AG20443 (cell line): ENCODE measurements around the gene STAB2.

ENCODE experiments used
- DNase-seq: peaks from one replicate; pipeline ENCODE4 v3.0.0; 2012; ENCODE audit warnings: low spot score, mixed read lengths

Gene STAB2

DNA sequence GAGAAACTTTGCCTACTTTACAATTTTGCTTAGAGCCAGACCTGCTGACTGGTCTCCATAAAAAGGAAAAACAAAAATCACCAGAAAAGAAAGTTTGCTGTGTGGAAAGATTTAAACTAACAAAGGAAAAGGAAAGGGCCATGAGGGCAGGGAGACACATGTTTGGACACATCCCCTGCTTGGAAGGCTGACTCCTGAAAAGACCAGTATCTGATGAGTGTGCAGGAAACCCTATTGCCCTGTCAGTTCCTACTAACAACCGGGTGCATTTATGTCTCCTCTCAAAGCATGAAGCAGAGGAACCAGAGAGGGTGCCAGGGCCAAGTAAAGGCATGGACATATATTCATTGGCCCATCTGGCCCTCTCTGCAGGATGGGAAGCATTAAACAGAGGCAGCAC lies 7.0 kb upstream of the STAB2 start:
- DNase-seq = no peak

DNA sequence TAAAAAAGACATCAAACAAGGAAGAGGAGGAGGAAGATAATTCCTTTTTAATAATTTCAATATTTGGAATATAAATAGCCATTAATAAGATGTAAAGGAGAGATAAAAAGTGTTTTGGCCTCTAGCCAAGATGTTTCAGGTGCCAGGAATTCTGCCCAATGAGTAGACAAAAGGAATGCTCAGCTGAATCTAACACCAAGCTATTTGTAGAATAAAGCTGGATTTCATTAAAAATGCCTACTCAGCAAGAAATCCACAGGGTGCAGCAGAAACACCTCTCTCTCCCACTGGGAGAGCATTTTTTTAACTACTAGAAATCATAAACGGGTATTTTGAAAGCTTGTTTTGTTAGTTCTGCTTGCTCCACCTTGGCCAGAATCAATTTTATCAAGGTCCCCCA lies 4.1 kb upstream of the STAB2 start:
- no peak for DNase-seq

DNA sequence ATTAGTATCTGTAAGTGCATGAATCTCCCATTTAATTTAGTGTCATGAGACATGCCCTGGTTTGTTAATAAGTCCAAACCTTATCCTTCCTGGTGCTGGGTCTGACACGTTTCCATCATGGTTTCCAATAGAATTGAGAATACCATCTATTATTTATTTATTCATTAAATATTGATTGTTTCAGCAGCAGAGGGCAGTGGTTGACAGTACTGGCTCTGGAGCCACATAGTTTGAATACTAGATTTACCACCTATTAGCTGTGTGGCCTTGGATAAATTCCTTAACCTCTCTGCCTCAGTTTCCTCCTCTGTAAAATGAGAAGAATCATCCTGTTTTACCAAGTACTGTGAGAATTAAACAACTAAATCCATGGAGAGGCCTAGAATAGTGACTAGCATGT lies 941 bp upstream of the STAB2 start:
- no peak for DNase-seq

DNA sequence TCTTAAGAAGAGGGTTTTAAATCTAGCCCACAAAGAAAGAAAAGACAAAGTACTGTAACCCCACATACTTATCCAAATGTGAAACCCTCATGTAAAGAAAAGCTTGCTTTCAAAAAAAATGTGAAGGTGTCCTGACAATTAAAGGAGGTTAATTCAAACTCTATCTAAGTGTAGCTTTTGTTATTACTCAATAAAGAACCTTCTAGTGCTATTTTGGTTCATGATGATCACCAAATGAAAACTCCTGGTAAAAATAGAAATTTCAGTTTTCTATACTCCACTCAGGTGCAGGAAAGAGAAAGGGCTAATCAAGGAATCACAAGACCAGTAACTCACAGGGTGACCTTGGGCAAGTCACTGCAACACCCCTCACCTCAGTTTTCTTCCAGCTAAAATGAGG lies 1.6 kb downstream of the STAB2 start:
- no peak for DNase-seq

GRCh38 chr12:103589517-103589916 lies 2.4 kb downstream of the STAB2 start:
- DNase-seq = no peak

DNA sequence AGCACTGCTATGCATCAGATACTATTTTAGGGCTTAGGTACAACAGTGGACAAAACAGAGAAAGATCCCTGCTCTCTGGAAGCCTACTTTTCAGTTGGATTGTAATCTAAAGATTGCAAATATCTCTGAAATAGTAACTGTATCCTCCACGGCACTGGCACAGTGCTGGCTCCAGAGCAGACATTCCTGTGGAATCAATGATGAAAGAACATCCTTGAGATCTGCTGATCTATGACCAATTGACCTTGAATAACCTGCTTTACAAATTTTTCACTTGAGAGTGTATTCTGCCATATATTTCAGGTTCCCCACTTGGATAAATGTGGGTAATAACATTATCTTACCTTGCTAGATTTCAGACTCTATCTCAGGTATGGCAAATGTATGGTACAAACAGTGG lies 3.2 kb downstream of the STAB2 start:
- DNase-seq = no peak

DNA sequence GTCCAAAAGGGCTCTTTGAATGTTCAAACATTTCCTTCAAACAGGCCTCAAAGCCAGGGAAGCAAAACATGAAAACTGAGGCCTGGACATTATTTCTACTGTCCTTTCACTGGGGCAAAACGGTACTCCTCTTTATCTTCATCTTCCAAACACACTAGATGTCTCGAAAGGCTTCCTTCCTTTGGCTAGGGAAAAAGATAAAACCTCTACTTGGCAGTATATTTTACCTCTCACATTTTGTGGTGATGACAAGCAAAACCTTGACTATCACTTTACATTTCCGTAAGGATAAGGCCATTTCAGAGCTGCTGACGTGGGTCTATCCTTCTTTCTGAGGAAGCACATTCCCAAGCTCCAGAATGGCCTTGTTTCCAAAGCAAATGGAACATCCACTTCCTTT lies 9.9 kb downstream of the STAB2 start:
- no peak for DNase-seq

- no peak for DNase-seq
Measured at GRCh38 chr12:103599274-103599673, 12.2 kb downstream of the STAB2 start.

DNA sequence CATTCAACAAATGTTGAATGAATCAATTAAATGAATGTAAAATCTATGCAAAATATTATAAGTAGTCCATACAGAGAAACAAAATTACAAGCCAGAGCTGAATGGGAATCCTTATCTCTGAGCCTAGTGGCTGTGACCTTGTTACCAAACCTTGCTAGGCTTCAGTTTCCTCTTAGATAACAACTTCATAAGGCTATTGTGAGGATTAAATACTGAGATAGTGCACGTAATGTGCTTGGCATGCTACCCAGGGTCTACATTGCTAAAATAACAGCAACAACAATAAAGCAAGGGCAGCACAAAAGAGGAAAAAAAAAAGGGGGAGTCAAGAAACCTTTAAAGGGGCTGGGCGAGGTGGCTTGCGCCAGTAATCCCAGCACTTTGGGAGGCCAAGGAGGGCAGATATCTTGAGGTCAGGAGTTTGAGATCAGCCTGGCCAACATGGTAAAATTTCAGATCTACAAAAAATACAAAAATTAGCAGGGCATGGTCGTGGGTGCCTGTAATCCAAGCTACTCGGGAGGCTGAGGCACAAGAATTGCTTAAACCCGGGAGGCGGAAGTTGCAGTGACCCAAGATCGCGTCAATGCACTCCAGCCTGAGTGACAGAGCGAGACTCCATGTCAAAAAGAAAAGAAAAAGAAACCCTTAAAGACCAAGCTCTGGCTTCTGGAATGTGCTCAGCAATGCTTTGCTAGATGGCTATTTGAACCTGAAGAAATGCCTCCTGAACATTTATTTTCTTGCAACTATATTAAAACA lies 14.1 kb downstream of the STAB2 start:
- no peak for DNase-seq

DNA sequence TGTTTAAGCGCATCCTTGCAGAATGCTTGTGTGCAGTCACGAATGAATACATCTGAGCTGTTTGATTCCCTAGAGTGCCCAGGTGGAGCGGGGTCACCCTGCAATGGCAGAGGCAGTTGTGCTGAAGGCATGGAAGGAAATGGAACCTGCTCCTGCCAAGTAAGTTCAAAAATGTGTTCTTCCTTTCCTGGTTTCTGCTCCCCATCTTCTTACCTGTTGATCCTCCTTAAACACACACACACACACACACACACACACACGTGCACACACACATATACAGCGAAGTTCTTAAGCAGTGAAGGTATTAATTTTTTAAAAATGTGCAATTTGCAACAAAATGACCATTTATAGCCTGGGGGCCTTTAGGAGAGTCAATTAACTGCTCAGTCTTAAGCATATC lies 33.3 kb downstream of the STAB2 start:
- no peak for DNase-seq

DNA sequence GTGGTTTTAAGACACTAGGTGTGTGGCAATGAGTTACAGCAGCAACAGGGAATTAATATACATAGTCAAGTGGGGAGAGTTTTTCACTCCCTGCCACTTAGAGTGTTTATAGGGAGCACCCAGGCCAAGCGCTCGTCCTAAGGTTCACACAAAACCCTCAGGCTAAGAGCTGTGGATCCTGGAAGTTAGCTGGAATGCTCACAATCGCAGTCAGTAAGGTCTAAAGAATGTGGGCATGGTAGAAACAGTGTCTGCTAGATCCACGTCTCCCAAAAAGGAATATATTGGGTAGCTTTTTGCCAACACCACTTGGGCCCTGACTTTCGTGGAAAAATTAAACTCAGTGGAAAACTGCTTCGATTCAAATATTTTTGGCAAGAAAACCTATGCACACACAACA lies 36.6 kb downstream of the STAB2 start:
- DNase-seq = no peak

- DNase-seq = peak; percentile 47
Measured at GRCh38 chr12:103626498-103626897, 39.4 kb downstream of the STAB2 start.

DNA sequence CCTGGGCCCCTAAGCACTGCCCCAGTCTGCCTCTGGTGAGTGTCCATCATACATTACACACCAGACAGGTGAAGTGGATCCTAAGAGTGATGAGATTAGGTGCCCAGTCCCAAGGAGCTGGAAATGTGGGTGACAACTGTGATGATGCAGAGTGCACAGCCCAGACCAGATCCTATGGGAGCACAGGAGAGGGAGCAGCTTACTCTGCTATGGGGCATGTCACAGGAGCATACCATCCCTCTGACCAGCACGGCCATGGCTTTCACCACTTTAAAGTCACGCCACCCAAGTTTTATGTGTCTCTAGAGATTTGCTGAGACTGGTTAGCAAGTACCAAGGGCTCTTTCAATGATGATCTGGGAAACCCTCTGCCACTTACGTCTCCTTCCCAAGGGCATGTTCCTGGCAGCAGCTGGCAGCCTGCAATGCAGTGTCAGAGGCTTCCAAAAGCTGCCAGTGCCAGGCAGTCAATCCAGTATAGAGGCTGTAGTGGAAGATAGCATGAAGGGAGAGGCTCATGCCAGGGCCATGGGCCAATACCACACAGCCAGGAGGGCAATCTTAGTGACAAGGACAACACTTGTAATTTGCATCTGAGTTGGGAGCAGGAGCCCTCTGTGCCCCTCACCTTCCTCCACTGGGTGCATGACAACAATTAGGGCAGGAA lies 40.2 kb downstream of the STAB2 start:
- DNase-seq = no peak

- peak; percentile 78 for DNase-seq
Measured at GRCh38 chr12:103632554-103633216, 45.6 kb downstream of the STAB2 start.

DNA sequence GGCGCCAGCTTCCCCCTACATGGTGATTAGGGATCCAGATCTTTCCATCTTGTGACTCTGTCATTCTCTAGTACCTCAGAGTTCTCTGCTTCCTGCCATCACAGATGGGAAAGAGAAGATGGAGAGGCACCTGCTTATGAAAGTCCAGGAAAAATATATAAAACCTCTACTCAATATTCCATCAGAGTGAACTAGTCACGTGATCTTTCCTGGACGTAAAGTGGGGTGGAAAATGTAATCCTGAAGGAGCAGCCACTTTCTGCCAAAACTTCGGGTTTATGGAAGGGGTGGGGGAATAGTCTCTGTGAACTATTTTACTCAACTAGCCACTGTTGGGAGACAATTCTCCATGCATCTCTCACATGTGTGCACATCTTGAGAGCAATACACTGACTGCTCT lies 47.7 kb downstream of the STAB2 start:
- DNase-seq = no peak

DNA sequence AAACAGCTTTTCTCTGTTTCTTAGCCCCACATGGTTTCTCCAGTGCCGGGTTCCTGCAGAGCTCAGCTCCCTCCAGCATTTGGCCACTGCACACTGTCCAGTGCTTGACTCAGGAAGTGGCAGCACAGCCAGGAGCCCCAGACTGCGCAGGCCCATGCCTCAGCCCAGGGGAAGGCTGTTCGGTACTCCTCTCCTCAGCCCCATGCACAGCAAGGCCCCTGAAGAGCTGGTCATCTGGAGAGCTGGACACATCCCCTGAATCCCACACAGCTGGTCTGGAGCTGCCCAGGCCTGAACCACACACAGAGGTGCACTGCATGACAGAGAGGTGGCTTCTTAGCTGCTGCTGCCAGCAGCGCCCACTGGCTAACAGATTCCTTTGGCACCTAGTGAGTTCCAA lies 48.3 kb downstream of the STAB2 start:
- no peak for DNase-seq

DNA sequence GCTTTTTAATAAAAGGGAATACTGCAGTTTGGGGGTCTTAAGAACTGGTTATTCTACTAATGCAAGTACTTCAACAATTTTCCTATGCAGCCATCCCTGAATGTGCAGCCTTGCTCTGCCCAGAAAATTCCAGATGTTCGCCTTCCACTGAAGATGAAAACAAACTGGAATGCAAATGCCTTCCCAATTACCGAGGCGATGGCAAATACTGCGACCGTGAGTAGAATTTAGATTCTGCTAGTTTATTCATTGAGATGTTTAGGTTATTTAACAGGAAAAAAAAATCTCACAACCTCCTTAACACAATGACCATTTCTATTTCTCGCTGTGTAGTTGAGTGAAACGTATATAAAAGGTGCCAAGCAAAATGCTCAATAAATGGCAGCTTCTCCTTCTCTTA lies 49.9 kb downstream of the STAB2 start:
- no peak for DNase-seq

- no peak for DNase-seq
Measured at GRCh38 chr12:103637429-103637828, 50.4 kb downstream of the STAB2 start.

GRCh38 chr12:103639983-103640382 lies 52.9 kb downstream of the STAB2 start:
- DNase-seq = no peak

DNA sequence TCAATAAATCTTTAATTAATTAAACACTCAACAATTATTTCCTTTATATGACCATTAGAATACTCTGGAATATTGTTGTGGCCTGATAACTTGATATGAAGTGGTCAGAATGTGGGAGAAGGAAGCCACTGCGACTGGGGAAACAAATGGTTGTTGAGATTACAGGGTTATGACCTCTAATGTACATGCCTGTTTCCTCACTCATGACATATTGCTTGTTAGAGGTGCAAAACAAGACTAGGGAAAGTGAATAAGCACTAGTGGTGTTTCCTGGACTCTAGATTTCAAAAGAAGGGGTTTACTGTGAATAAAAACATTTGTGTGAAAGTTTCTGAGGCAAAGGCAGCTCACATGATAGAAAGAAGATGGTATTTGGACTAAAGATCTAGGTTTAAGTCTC lies 53.3 kb downstream of the STAB2 start:
- no peak for DNase-seq

- no peak for DNase-seq
Measured at GRCh38 chr12:103640831-103641230, 53.8 kb downstream of the STAB2 start.

DNA sequence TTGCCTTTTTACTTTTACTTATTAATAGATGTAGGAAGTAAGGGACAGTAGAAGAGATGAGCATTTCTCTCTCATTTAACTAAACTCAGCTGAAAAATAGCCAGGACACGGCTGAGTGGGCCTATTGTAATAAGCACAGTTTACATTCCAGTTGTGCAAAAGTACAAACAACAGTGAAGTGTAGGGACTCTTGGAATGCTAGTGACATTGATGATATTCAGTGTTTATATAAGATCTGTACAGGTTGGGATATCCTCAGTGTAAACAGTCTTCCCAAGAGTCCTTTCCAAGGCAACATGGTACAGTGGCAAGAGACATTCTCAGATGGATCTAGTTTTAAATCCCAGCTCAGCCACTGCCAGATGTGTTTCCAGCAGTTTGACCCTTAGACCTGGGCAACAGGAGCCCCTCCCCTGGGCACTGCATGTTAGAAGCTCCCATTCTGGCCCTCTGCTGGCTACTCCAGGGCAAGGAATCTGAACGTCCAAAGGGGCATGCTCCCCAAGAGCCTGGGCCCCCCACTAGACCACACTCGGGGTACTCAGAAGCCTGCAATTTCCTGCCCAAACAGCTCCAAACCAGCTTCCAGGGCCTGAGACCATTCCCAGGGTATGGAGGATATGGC lies 55.3 kb downstream of the STAB2 start:
- DNase-seq = no peak

DNA sequence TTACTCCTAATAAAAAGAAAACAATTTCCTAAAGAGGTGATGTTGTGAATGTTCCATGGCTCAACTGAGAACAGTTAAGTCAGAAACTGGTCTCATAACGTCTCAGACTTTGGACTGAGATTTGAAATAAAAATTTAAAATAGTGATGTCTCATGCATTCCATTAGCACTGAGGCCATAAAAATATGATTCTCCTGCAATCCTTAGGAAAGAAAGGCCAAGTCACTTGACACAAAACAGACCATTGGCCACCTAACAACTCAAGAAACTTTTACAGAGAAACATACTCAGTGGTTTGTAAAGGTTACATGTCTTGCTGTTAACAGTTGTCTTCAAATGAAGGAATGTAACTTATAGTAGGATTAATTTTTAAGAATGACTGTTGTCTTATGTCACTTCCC lies 58.1 kb downstream of the STAB2 start:
- peak; percentile 23 for DNase-seq
